GM21786 (cell line): Measurements from ENCODE around the gene DYNLL2.
"Not testable (repeated sequence)": the region's sequence is repeated elsewhere in the genome, so short reads cannot be mapped to it uniquely, and the experiment has no call there.

Experiments
- ATAC-seq: cut with Tn5 transposase; IDR thresholded peaks from one replicate; pipeline ENCODE4 v1.9.1; 2021; ENCODE audit not compliant: unreplicated experiment

DYNLL2 gene

GRCh38 chr17:58097384-58098088, 14.3 kb downstream of the DYNLL2 start:
- ATAC-seq = no peak

- ATAC-seq = no peak
Observed at GRCh38 chr17:58100506-58100905, 17.3 kb downstream of the DYNLL2 start.

DNA sequence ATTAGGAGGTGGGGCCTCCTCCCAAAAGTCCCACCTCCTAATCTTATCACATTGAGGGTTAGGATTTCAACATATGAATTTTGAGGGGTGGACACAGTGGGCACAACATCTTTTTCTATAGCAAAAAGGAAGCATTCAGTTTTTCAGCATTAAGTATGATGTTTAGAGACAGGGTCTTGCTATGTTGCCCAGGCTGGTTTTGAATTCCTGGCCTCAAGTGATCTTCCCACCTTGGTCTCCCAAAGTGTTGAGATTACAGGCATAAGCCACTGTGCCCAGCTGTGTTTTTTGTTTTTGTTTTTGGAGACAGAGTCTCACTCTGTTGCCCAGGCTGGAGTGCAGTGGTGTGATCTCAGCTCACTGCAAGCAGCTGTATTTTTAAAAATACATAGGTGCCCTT, 18.7 kb downstream of the DYNLL2 start:
- ATAC-seq = not testable (repeated sequence)

DNA sequence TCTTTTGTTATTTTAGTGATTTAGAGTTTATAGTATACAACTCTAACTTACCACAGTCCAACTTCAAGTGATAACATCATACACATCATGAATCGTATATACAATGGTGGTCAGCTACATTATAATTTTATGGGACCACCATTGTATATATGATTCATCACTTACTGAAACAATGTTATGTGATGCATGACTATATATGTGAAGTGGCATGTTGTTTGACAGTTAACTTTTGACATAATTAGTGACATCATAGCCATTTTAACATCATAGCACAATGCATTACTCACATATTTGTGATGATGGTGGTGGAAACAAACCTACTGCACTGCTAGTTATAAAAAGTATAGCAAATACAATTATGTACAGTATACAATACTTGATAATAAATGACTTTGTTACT, 21.9 kb downstream of the DYNLL2 start:
- ATAC-seq = no peak

- no peak for ATAC-seq
Observed at GRCh38 chr17:58107306-58107705, 24.1 kb downstream of the DYNLL2 start.

DNA sequence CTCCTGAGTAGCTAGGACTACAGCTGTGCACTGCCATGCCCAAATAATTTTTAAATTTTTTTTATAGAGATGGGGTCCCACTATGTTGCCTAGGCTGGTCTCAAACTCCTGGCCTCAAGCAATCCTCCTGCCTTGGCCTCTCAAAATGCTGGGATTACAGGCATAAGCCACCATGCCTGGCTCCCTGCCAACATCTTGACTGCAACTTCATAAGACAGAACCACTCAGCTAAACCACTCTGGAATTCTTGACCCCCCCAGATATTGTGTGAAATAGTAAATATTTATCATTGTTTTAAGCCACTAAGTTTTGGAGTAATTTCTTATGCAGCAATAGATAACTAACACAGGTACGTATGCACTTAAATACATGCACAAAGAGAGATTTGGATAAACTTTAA, 26.0 kb downstream of the DYNLL2 start:
- no peak for ATAC-seq

DNA sequence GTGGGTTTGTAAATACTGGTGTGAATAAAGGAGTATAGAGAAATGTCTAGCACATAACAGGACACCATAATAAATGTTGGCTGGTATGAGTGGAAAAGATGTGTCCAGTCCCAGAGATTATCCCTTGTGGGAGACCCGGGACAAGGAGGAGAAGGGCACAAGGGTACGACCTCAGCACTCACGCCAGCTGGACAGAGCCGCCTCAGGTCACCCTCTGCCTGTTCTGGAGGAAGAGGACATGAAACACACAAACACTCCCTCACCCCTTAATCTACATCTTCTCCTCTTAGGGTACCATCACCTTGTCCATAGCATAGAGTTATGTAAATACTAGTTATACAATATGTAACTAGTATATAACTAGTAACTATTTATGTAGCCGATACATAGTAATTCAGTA, 26.8 kb downstream of the DYNLL2 start:
- no peak for ATAC-seq

DNA sequence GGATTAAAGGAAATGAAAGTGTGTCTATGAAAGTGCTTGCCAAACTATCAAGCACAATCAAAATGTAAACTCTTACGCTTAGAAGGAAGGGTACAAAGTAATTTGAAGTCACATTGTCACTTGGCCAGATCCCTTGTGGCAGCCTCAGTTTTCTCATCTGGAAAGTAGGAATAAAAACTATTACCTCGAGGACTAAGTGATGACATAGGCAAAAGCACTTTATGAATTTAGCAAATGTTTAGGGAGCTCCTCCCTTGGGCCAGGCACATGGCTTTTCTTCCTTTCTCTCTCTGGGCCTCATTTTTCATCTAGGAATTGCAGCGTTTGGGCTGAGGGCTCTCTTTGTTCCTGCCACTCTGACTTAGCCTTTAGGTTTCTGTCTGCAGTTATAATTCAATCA, 28.5 kb downstream of the DYNLL2 start:
- no peak for ATAC-seq

- no peak for ATAC-seq
Observed at GRCh38 chr17:58112970-58113631, 29.9 kb downstream of the DYNLL2 start.

GRCh38 chr17:58113947-58114346, 30.7 kb downstream of the DYNLL2 start:
- ATAC-seq = no peak

- no peak for ATAC-seq
Observed at GRCh38 chr17:58117382-58117781, 34.2 kb downstream of the DYNLL2 start.

DNA sequence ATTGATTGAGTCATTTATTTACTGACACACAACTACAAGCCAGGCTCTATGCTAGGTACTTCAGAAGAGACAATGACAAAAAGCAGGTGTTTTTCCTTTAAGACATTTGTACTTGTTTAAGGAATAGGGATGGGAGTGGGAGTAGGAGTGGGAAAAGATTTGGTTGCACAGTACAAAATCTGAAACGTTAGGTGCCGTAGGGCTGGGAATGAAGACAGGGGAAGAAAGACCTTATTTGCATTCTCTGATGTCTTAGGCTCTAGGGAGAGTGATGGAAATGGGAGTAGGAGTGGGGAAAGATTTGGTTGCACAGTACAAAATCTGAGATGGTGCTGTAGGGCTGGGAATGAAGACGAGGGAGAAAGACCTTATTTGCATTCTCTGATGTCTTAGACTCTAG, 36.3 kb downstream of the DYNLL2 start:
- no peak for ATAC-seq

GRCh38 chr17:58120195-58120822, 37.1 kb downstream of the DYNLL2 start:
- no peak for ATAC-seq

DNA sequence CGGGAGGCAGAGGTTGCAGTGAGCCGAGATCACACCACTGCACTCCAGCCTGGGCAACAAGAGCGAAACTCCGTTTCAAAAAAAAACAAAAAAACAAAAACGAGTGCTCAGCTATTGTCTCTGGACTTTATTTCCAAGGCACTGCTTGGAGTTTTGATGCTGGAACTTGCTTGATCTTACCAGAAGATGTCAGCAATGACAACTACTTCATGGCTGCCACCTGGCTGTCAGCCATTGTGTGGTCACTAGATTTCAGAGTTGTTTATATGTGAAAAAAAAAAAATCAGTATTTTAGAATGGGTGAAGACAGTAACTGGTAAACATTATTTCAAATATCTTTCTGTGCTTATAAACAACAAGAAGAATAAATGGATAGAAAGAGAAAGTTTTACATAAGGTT, 38.7 kb downstream of the DYNLL2 start:
- ATAC-seq = no peak

DNA sequence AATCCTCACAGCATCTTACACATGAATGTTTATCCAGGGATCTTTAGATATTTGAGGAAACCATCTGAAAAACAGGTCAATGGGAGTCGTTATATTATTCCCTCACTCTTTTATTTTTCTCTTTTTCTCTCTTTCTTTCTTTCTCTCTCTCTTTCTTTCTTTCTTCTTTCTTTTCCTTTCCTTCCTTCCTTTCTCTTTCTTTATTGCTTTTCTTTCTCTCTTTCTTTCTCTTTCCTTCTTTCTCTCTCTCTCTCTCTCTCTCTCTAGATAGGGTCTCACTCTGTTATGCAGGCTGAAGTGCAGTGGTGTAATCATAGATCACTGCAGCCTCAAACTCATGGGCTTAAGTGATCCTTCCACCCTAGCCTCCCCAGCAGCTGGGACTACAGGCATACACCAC, 44.6 kb downstream of the DYNLL2 start:
- no peak for ATAC-seq

GRCh38 chr17:58132697-58133096, 49.5 kb downstream of the DYNLL2 start:
- not testable (repeated sequence) for ATAC-seq

DNA sequence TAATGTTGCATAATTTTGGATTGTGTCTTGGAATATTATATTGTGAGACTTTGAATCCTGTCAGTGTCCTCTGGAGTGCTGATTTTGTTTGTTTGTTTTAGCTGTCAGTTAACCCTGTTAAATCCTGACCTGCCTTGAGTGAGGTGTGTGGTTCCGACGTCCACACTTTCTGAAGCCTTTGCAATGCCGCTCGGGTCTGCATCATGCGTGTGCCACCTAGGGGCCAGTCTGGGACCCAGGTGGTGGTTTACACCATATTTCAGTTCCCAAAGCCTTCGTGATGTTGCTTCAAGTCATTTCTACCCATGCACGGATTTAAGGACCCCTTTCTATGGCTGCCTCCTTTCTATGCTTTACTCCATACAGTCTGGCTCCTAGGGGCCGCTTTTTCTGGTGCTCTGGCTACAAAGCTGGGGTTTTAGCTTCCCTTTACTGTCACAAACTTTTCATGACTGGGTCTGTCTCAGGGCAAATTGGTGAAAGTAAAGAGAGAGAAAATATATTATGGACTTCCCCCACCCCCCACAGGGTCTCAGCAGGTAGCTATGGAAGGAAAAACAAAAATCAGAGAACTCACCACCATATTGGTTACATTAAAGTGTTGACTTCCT, 53.6 kb downstream of the DYNLL2 start:
- no peak for ATAC-seq

GRCh38 chr17:58141505-58141904, 58.3 kb downstream of the DYNLL2 start:
- no peak for ATAC-seq

GRCh38 chr17:58143335-58143734, 60.1 kb downstream of the DYNLL2 start:
- ATAC-seq = not testable (repeated sequence)

DNA sequence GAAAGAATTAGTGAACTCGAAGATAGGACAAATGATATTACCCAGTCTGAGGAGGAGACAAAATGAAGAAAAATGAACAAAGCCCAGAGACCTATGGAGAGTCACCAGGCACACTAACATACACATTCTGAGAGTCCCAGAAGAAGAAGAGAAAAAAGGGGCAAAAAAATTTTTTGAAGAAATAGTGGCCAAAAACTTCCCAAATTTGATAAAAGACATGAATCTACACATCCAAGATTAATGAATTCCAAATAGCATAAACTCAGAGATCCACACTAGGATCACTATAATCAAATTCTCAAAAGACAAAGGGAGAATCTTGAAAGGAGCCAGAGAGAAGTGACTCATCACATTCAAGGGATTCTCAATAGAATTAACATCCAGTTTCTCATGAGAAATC, 61.6 kb downstream of the DYNLL2 start:
- no peak for ATAC-seq
